OCI-LY3 (cell line): ENCODE data around the gene ZNF689.

Experiments
- CTCF ChIP-seq: fragments of 200-600, 300-600 bp; sonication (generic); IDR thresholded peaks from 2 replicates; pipeline ENCODE4 v1.5.1; 2014; ENCODE audit warnings: antibody characterized with exemption, low read length, low read depth
- EZH2phosphoT487 ChIP-seq: fragments of 200-600 bp; shearing (Covaris generic); IDR thresholded peaks from 2 replicates; pipeline ENCODE4 v1.6.1; 2018; ENCODE audit warnings: antibody characterized with exemption, mixed run types, low read depth

GRCh38 chr16:30557707-30557956 lies 52.6 kb downstream of the ZNF689 start:
- TF ChIP-seq EZH2phosphoT487 (no peak), CTCF (no peak)
